Gastrocnemius medialis (tissue), 4 donors: ENCODE results near the gene VPS52. TPM values are rescaled to one million over a fixed set of nuclear protein-coding genes. Genes with fewer than 3 reads are reported as not detected.

Experiments
- ATAC-seq, 2 donors: fragments of 150-250 bp; one replicate each; pipeline ENCODE4 v1.9.1; 2016
- DNase-seq, 2 donors: peaks; one replicate each; pipeline ENCODE4 v3.0.0-alpha.2; 2019
- H3K27ac ChIP-seq, 4 donors: fragments of 200-600 bp; sonication (generic); 1 replicate in 1 of 4; 2 replicates in 3 of 4; pipeline ENCODE4 v1.5.1; 2016 to 2018; ENCODE audit warnings: mild to moderate bottlenecking in 2 of 4, moderate library complexity in 1 of 4
- H3K27me3 ChIP-seq, 3 donors: fragments of 200-600 bp; sonication (generic) in 2 of 3; 1 replicate in 1 of 3; 2 replicates in 2 of 3; pipeline versions ENCODE4 v1.5.1 to v1.6.0; 2016 to 2019; ENCODE audit warnings: mild to moderate bottlenecking in 1 of 3, moderate library complexity in 1 of 3
- H3K36me3 ChIP-seq, 2 donors: fragments of 200-600 bp; sonication (generic) in 1 of 2; one replicate each; pipeline ENCODE4 v1.5.1; 2017 to 2018
- H3K4me1 ChIP-seq, 2 donors: fragments of 200-600 bp; sonication (generic) in 1 of 2; one replicate each; pipeline ENCODE4 v1.5.1; 2016 to 2017; ENCODE audit warnings: mild to moderate bottlenecking in 2 of 2
- H3K4me3 ChIP-seq, 4 donors: fragments of 200-600 bp; sonication (generic) in 3 of 4; 1 replicate in 1 of 4; 2 replicates in 3 of 4; pipeline ENCODE4 v1.5.1; 2016 to 2019; ENCODE audit warnings: mild to moderate bottlenecking in 2 of 4
- H3K9me3 ChIP-seq, 3 donors: fragments of 200-600 bp; sonication (generic) in 2 of 3; 1 replicate in 1 of 3; 2 replicates in 2 of 3; pipeline ENCODE4 v1.5.1; 2016 to 2019
- CTCF ChIP-seq, 5 experiments: fragments of 450-650 bp in 3 of 5; fragments of 200-600 bp in 2 of 5; sonication (generic) in 2 of 5; IDR thresholded peaks in 4 of 5; conservative IDR thresholded peaks in 1 of 5; 1 replicate in 4 of 5; 2 replicates in 1 of 5; pipeline ENCODE4 v1.5.1; 2016 to 2019; ENCODE audit warnings: antibody characterized with exemption in 5 of 5, mild to moderate bottlenecking in 3 of 5, moderate library complexity in 3 of 5
- POLR2A ChIP-seq, 2 donors: fragments of 450-650 bp; IDR thresholded peaks; one replicate each; pipeline ENCODE4 v1.6.1; 2017; ENCODE audit warnings: antibody characterized with exemption in 2 of 2, mild to moderate bottlenecking in 2 of 2, moderate library complexity in 2 of 2
- in situ Hi-C, 4 donors: fragments of 200-750 bp; cut with MboI; loops; one replicate each; pipeline versions ENCODE4 v1.15.0 to v1.8.0; 2017; ENCODE audit warnings: low sequenced_read_pairs in 4 of 4
- intact Hi-C: fragments of 100-400 bp; cut with DNase I; formaldehyde crosslinking; loops from one replicate; pipeline ENCODE4 v1.15.1; 2023; ENCODE audit warnings: low total_unique reads
- total RNA-seq, 4 donors: library from RNA; depleted of rRNA; stranded (reverse); fragments of >200 nt; gene quantifications; one replicate each; pipeline versions ENCODE4 v1.1.0 to v1.2.3, GENCODE V29; 2016

VPS52 gene
- total RNA-seq, 4 donors from 2014 or later: 28.7 to 52.8 (median 41.2) TPM

GRCh38 chr6:33209856-33210255 is 61.8 kb downstream of the VPS52 start:
- H3K9me3 ChIP-seq: no peaks in the 10 kb centered on the region
- no peak overlapping the region for H3K27ac ChIP-seq
- TF ChIP-seq POLR2A (IDR thresholded peaks at IDR 0.05) (no peak), CTCF (IDR thresholded peaks at IDR 0.05 in 4 of 5, conservative IDR thresholded peaks at IDR 0.05 in 1 of 5) (no peak)
- intact Hi-C loops (loop anchor here (2.0 kb wide), 2 partner anchors 39 to 63 kb away; partner anchors contain the start of gene RPS18), in situ Hi-C loops (no loop called here)
- H3K27me3 ChIP-seq: peaks cover 0 to 2% (median 0%) of the 10 kb centered on the region in 3 donors
- ATAC-seq (no peak), DNase-seq (no peak)
- H3K4me3 ChIP-seq: no peak overlapping the region
- H3K4me1 ChIP-seq: peaks cover 24 to 34% of the 10 kb centered on the region in 2 donors
- H3K36me3 ChIP-seq: peaks cover 0 to 16% of the 10 kb centered on the region in 2 donors

GRCh38 chr6:33208091-33208967 is 63.3 kb downstream of the VPS52 start, which contains the start of gene RING1:
Gene RING1 (plus strand): TSS chr6:33208500. CDS start chr6:33208823, 323 bp downstream.
- Histone ChIP-seq H3K9me3 (no peaks in the 10 kb centered on the region), H3K4me3 (peak within 1 kb of the TSS; percentile 79 to 92 (median 90)), H3K4me1 (peaks cover 25 to 37% of the 10 kb centered on the region in 2 donors), H3K36me3 (peaks cover 0 to 23% of the 10 kb centered on the region in 2 donors), H3K27ac (peak within 1 kb of the TSS; percentile 93 to 99 (median 96)), H3K27me3 (no peaks in the 10 kb centered on the region)
- ATAC-seq (peak; percentile 78 to 79), DNase-seq (peak; percentile 75 to 80)
- in situ Hi-C loops (no loop called here), intact Hi-C loops (loop anchor here (1.0 to 2.0 kb wide), 3 partner anchors 8 to 64 kb away; partner anchors contain the start of genes RPS18, RXRB and SLC39A7)
- TF ChIP-seq POLR2A (IDR thresholded peaks at IDR 0.05): peak; percentile 97 to 99
- TF ChIP-seq CTCF (IDR thresholded peaks at IDR 0.05 in 4 of 5, conservative IDR thresholded peaks at IDR 0.05 in 1 of 5): no peak

GRCh38 chr6:33207552-33208090 is 64.1 kb downstream of the VPS52 start:
- in situ Hi-C loops (no loop called here), intact Hi-C loops (loop anchor here (1.0 to 2.0 kb wide), 3 partner anchors 7 to 65 kb away; partner anchors contain the start of genes RPS18, RXRB and SLC39A7)
- Histone ChIP-seq H3K9me3 (no peaks in the 10 kb centered on the region), H3K27ac (peak overlapping the region; percentile 93 to 99 (median 96)), H3K36me3 (peaks cover 0 to 30% of the 10 kb centered on the region in 2 donors), H3K27me3 (no peaks in the 10 kb centered on the region), H3K4me1 (peaks cover 18 to 34% of the 10 kb centered on the region in 2 donors), H3K4me3 (peak overlapping the region; percentile 79 to 92 (median 90))
- TF ChIP-seq POLR2A (IDR thresholded peaks at IDR 0.05): no peak
- no peak for TF ChIP-seq CTCF (IDR thresholded peaks at IDR 0.05 in 4 of 5, conservative IDR thresholded peaks at IDR 0.05 in 1 of 5)
- ATAC-seq: peak; percentile 26 to 37
- DNase-seq: no peak

- Histone ChIP-seq H3K27me3 (no peaks in the 10 kb centered on the region), H3K9me3 (no peaks in the 10 kb centered on the region), H3K27ac (peak overlapping the region in 2 of 4 donors; percentile 93 to 99), H3K4me3 (peak overlapping the region; percentile 79 to 92 (median 90)), H3K36me3 (peaks cover 0 to 36% of the 10 kb centered on the region in 2 donors), H3K4me1 (peaks cover 22 to 38% of the 10 kb centered on the region in 2 donors)
- in situ Hi-C loops (no loop called here), intact Hi-C loops (no loop called here)
- ATAC-seq: no peak
- DNase-seq: no peak
- TF ChIP-seq POLR2A (IDR thresholded peaks at IDR 0.05) (no peak), CTCF (IDR thresholded peaks at IDR 0.05 in 4 of 5, conservative IDR thresholded peaks at IDR 0.05 in 1 of 5) (no peak)
Measured at GRCh38 chr6:33206864-33207551, 64.7 kb downstream of the VPS52 start.
